MM.1S (cell line): ENCODE measurements around the gene EXTL1.

ENCODE experiments used
- DNase-seq: peaks from one replicate; pipeline ENCODE4 v3.0.0-alpha.2; 2015
- H2AFZ ChIP-seq: fragments of 300-600 bp; sonication (generic); 2 replicates; pipeline ENCODE4 v1.6.0; 2016; ENCODE audit warnings: antibody characterized with exemption, low read length
- H3F3A ChIP-seq: fragments of 300-600 bp; sonication (generic); 2 replicates; pipeline ENCODE4 v1.6.1; 2016; ENCODE audit warnings: mild to moderate bottlenecking, antibody characterized with exemption, low read length, moderate library complexity, mixed read lengths; ENCODE audit not compliant: insufficient read depth
- H3K27ac ChIP-seq: fragments of 300-600 bp; sonication (generic); 2 replicates; pipeline ENCODE4 v1.5.1; 2016; ENCODE audit warnings: mild to moderate bottlenecking, low read length
- H3K27me3 ChIP-seq: fragments of 300-600 bp; sonication (generic); replicated peaks from 2 replicates; pipeline ENCODE4 v1.6.0; 2016; ENCODE audit warnings: low read length; ENCODE audit not compliant: insufficient read depth
- H3K36me3 ChIP-seq: fragments of 300-600 bp; sonication (generic); replicated peaks from 2 replicates; pipeline ENCODE4 v1.6.1; 2016; ENCODE audit warnings: mild to moderate bottlenecking, low read length, mixed read lengths; ENCODE audit not compliant: insufficient read depth
- H3K4me1 ChIP-seq: fragments of 300-600 bp; sonication (generic); 2 replicates; pipeline ENCODE4 v1.6.1; 2016; ENCODE audit warnings: low read length, mixed read lengths
- H3K4me2 ChIP-seq: fragments of 300-600 bp; sonication (generic); 2 replicates; pipeline ENCODE4 v1.6.0; 2016; ENCODE audit warnings: low read depth, low read length
- H3K4me3 ChIP-seq: fragments of 300-600 bp; sonication (generic); 2 replicates; pipeline ENCODE4 v1.5.1; 2016; ENCODE audit warnings: low read length, mixed read lengths
- H3K79me2 ChIP-seq: fragments of 300-600 bp; sonication (generic); 2 replicates; pipeline ENCODE4 v1.6.1; 2016; ENCODE audit warnings: mixed run types, low read length, mixed read lengths
- H3K9ac ChIP-seq: fragments of 300-600 bp; sonication (generic); 2 replicates; pipeline ENCODE4 v1.6.1; 2016; ENCODE audit warnings: low read length, mixed read lengths
- H3K9me2 ChIP-seq: fragments of 300-600 bp; sonication (generic); replicated peaks from 2 replicates; pipeline ENCODE4 v1.6.1; 2016; ENCODE audit warnings: mild to moderate bottlenecking, low read length, mixed read lengths; ENCODE audit not compliant: insufficient read depth
- H3K9me3 ChIP-seq: fragments of 300-600 bp; sonication (generic); replicated peaks from 2 replicates; pipeline ENCODE4 v1.6.1; 2016; ENCODE audit warnings: mild to moderate bottlenecking, low read length, mixed read lengths; ENCODE audit not compliant: insufficient read depth
- H4K20me1 ChIP-seq: fragments of 300-600 bp; sonication (generic); 2 replicates; pipeline ENCODE4 v1.6.1; 2016; ENCODE audit warnings: mild to moderate bottlenecking, low read length, moderate library complexity, mixed read lengths; ENCODE audit not compliant: insufficient read depth
- EZH2 ChIP-seq: fragments of 300-600 bp; sonication (generic); optimal IDR thresholded peaks from 2 replicates; pipeline ENCODE3; 2017; ENCODE audit warnings: low read depth, mild to moderate bottlenecking, antibody characterized with exemption, low read length, mixed read lengths
- EZH2phosphoT487 ChIP-seq: fragments of 300-600 bp; sonication (generic); IDR thresholded peaks from 2 replicates; pipeline ENCODE4 v1.6.1; 2018; ENCODE audit warnings: antibody characterized with exemption, low read length
- TF ChIP-seq, protein P1 (sequence below): fragments of 300-600 bp; sonication (generic); IDR thresholded peaks from 2 replicates; pipeline ENCODE4 v1.5.1; 2016; ENCODE audit warnings: antibody characterized with exemption, low read length, mixed read lengths

EXTL1 gene

DNA sequence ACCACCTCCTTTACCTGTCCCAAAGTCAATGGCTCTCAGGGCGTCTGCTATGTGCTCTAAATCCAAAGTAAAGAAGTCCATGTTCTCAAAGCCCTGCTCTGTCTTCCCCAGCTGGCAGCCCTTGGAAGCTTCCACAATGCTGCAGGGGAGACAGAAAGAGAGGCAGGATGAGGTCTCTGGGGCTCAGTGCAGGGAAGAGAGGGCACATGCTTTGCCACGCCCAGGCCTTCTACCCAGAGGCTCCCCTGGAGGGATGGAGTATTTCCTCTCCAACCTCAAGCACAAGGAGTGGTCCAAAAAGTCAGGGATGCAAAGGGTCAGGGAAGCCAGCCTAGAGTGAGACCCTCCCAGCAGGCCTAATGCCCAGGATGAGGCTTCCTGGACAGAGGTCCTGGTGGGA lies 35.6 kb downstream of the EXTL1 start:
- H3K79me2 ChIP-seq, result no peaks in the 10 kb centered on the region
- TF ChIP-seq, protein P1, sequence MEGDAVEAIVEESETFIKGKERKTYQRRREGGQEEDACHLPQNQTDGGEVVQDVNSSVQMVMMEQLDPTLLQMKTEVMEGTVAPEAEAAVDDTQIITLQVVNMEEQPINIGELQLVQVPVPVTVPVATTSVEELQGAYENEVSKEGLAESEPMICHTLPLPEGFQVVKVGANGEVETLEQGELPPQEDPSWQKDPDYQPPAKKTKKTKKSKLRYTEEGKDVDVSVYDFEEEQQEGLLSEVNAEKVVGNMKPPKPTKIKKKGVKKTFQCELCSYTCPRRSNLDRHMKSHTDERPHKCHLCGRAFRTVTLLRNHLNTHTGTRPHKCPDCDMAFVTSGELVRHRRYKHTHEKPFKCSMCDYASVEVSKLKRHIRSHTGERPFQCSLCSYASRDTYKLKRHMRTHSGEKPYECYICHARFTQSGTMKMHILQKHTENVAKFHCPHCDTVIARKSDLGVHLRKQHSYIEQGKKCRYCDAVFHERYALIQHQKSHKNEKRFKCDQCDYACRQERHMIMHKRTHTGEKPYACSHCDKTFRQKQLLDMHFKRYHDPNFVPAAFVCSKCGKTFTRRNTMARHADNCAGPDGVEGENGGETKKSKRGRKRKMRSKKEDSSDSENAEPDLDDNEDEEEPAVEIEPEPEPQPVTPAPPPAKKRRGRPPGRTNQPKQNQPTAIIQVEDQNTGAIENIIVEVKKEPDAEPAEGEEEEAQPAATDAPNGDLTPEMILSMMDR, result no peak
- TF ChIP-seq EZH2, result no peak
- TF ChIP-seq EZH2phosphoT487, result no peak
- no peaks in the 10 kb centered on the region for H3K9me3 ChIP-seq
- no peak overlapping the region for H3K4me3 ChIP-seq
- no peak overlapping the region for H3K4me2 ChIP-seq
- no peak overlapping the region for H2AFZ ChIP-seq
- no peaks in the 10 kb centered on the region for H3F3A ChIP-seq
- H3K36me3 ChIP-seq, result no peaks in the 10 kb centered on the region
- no peaks in the 10 kb centered on the region for H3K9me2 ChIP-seq
- no peaks in the 10 kb centered on the region for H4K20me1 ChIP-seq
- no peak for DNase-seq
- H3K27me3 ChIP-seq, result peaks cover 7% of the 10 kb centered on the region; the same call in 1 of the 2 replicates
- H3K27ac ChIP-seq, result no peak overlapping the region
- no peak overlapping the region for H3K9ac ChIP-seq
- H3K4me1 ChIP-seq, result 0 out of 2 replicates have a peak, but pooled peaks cover 3% of the 10 kb centered on the region

DNA sequence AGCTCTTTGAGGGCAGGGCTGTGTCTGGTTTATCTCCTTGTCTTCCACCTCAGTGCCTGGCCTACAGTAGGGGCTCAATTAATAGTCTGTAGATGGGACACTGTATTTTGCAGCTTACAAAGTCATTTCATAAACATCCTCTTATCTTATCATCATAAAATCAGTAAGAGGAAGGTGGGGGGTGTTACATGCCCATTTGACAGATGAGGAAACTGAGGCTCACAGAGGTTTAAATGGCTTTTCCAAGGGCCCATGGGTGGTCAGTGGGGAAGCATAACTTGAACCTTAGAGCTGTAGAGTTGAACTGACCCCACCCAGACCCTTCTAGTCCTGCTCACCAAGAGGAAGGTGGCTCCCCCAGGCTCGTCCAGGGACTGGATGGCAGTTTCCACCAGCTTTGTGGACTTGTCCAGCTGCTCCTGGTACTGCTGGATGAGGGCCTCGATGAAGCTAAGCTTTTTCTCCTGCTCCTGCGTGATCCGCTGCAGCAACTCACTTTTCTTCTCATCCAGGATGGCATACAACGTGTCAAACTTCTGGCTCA lies 36.5 kb downstream of the EXTL1 start:
- Histone ChIP-seq H3K9ac (no peak overlapping the region), H3K9me2 (no peaks in the 10 kb centered on the region), H3F3A (no peaks in the 10 kb centered on the region), H3K9me3 (no peaks in the 10 kb centered on the region), H3K4me1 (0 out of 2 replicates have a peak, but pooled peaks cover 3% of the 10 kb centered on the region), H3K79me2 (no peaks in the 10 kb centered on the region), H2AFZ (no peak overlapping the region), H3K36me3 (no peaks in the 10 kb centered on the region), H3K4me2 (no peak overlapping the region), H3K27me3 (peaks cover 7% of the 10 kb centered on the region; the same call in 1 of the 2 replicates), H3K4me3 (no peak overlapping the region), H4K20me1 (no peaks in the 10 kb centered on the region), H3K27ac (no peak overlapping the region)
- DNase-seq, result no peak
- TF ChIP-seq, protein P1, result no peak
- TF ChIP-seq EZH2phosphoT487 (no peak), EZH2 (no peak)

DNA sequence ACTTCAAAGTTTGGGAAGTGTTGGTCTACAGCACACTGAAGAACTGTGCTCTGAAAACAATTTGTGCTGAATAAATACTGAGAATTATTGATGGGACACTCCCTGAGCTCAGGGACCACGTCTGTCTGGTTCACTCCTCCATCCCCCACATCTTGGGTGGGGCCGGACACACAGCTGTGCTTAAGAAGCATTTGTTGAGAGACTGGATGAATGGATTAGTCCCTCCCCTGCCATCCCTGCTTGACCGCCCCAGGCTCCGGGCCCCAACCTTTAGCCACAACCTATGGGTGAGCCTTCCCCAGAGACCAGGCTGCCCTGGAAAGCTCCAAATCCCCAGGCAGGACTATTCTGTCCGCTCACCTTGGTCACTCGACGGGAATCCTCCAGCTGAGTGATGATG lies 38.3 kb downstream of the EXTL1 start:
- Histone ChIP-seq H3F3A (no peaks in the 10 kb centered on the region), H3K27me3 (peaks cover 6% of the 10 kb centered on the region; the same call in 1 of the 2 replicates), H3K4me1 (0 out of 2 replicates have a peak, but pooled peaks cover 3% of the 10 kb centered on the region), H3K27ac (no peak overlapping the region), H2AFZ (no peak overlapping the region), H4K20me1 (no peaks in the 10 kb centered on the region), H3K9me2 (no peaks in the 10 kb centered on the region), H3K79me2 (no peaks in the 10 kb centered on the region), H3K9ac (no peak overlapping the region), H3K36me3 (no peaks in the 10 kb centered on the region), H3K4me3 (no peak overlapping the region), H3K4me2 (no peak overlapping the region), H3K9me3 (no peaks in the 10 kb centered on the region)
- no peak for DNase-seq
- TF ChIP-seq EZH2 (no peak), EZH2phosphoT487 (no peak)
- TF ChIP-seq, protein P1, result no peak
